ENCODE results near the gene TFE3.

The TFE3 gene

DNA sequence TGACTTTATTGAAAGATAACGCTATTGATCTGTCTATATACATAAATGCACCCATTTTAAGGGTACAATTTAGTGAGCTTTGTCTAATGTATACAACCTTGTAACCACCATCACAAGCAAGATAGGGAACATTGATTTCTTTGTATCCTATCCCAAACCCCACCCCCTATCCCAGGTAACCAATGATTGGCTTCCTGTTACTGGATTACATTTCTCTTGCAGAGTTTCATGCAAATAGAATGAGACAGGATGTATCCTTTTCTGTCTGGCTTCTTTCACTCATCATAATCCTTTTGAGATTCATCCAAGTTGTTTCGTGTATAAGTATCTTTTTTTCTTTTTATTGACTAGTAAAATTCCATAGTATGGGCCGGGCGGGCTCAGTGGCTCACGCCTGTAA is 39.5 kb downstream of the TFE3 start:
- no peak for TF ChIP-seq CTCF (IDR thresholded peaks at IDR 0.05)

DNA sequence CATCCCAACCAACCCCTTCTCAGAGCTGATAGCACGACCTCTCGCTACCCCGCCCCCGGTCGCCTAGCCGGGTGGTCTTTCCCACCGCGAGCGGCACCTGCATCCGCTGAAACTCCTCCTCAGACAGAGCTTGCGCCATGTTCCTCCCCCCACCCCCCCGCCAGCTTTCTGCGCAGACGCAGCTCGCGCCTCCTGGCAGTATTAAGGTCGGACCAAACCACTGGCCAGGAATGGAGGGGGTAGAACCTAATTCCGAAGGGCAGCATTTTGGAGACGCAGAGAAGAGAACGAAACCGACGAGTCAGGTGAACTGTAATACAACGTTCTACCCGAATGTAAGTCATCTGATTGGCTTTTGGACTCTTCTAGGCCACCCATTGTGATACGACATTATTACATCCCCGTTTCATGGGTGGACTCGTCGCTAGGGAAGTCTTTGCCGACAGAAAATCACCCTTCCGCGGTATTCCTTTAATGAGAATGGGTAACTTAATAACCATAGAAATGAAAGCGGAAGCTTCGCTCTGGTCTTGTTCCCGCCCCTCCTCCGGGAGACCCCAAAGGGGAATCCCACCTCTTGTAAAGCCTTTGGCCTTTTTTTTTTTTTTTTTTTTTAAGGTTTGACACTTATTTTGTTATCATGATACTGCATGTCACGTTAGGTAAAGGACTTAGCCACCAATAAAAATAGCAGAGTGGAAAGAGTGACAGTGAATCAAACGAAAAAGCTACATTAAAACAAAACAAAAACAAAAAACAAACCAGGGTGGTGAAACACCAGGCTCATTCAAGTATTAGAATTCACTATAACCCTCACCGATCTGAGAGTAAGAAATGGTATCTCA is 40.8 kb downstream of the TFE3 start, which contains the start of gene GRIPAP1:
GRIPAP1 (minus strand) TSS at position 174 of the 845 bp plus-strand sequence; CDS start at position 139, 35 bp downstream.
- no peak for TF ChIP-seq CTCF (IDR thresholded peaks at IDR 0.05)

DNA sequence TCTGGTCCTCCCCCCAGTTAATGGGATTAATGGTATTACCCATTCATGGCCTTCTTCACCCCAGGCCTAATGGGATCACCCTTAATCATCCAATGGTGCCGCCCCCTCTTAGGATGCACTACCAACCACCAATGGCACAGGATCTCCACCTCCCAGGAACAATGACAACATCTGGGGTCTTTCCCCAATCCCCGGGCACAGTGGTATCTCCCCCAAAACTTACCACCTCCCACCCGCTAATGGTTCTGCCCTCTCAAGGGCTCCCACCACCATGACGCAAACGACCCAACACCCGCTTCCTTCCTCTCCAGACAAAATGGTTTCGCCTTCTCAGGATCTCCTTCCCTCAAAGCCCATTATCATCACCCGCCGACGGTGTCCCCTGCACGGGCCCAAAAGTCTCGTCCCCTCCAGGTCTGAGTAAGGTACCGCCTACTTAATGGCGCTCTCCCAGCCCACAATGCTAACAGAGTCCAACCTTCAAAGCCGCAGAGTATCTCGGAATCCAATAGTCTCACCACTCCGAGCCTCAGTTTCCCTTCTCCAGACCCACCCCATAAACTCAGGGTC is 41.6 kb downstream of the TFE3 start:
- no peak for TF ChIP-seq CTCF (IDR thresholded peaks at IDR 0.05)

- no peak for TF ChIP-seq CTCF (IDR thresholded peaks at IDR 0.05)
Measured at GRCh38 chrX:49000636-49001035, 42.5 kb downstream of the TFE3 start.

- TF ChIP-seq CTCF (IDR thresholded peaks at IDR 0.05): no peak
Measured at GRCh38 chrX:48999030-48999429, 44.1 kb downstream of the TFE3 start.

GRCh38 chrX:48998391-48998790 is 44.8 kb downstream of the TFE3 start:
- TF ChIP-seq CTCF (IDR thresholded peaks at IDR 0.05): no peak

- no peak for TF ChIP-seq CTCF (IDR thresholded peaks at IDR 0.05)
Measured at GRCh38 chrX:48997865-48998264, 45.3 kb downstream of the TFE3 start.
